H9 (cell line): ENCODE data around the gene FBXO47. TPM values are rescaled to one million over a fixed set of nuclear protein-coding genes. Genes with fewer than 3 reads are reported as not detected.
A peak's percentile ranks its signal among the peaks of the same experiment; 100 is the strongest.
"Not testable (repeated sequence)": the region's sequence is repeated elsewhere in the genome, so short reads cannot be mapped to it uniquely, and the experiment has no call there.

Source experiments
- DNase-seq: peaks from one replicate; pipeline ENCODE4 v3.0.0-alpha.2; 2017
- H2AFZ ChIP-seq: one replicate; pipeline ENCODE4 v1.6.1; 2013; ENCODE audit warnings: mild to moderate bottlenecking, low read length, control low read depth, moderate library complexity
- H2AK5ac ChIP-seq: 2 replicates; pipeline ENCODE4 v1.6.1; 2013; ENCODE audit warnings: low read length, control low read depth, mixed read lengths; ENCODE audit not compliant: insufficient read length
- H2BK120ac ChIP-seq: one replicate; pipeline ENCODE4 v1.6.1; 2013; ENCODE audit warnings: low read depth, mild to moderate bottlenecking, low read length, control low read depth, inconsistent platforms; ENCODE audit not compliant: poor library complexity, severe bottlenecking
- H2BK12ac ChIP-seq: 2 replicates; pipeline ENCODE4 v1.6.1; 2013; ENCODE audit warnings: low read length, control low read depth, mixed read lengths, low read depth; ENCODE audit not compliant: insufficient read length
- H2BK15ac ChIP-seq: 2 replicates; pipeline ENCODE4 v1.6.1; 2013; ENCODE audit warnings: low read depth, low read length, control low read depth
- H2BK20ac ChIP-seq: one replicate; pipeline ENCODE4 v1.6.1; 2013; ENCODE audit warnings: low read depth, mild to moderate bottlenecking, low read length, control low read depth, inconsistent platforms; ENCODE audit not compliant: poor library complexity, severe bottlenecking
- H2BK5ac ChIP-seq: 2 replicates; pipeline ENCODE4 v1.6.1; 2013; ENCODE audit warnings: low read length, control low read depth, mixed read lengths; ENCODE audit not compliant: insufficient read length
- H3K14ac ChIP-seq: 2 replicates; pipeline ENCODE4 v1.6.1; 2013; ENCODE audit warnings: low read length, control low read depth; ENCODE audit not compliant: insufficient read depth
- H3K18ac ChIP-seq: 2 replicates; pipeline ENCODE4 v1.6.1; 2013; ENCODE audit warnings: low read depth, mild to moderate bottlenecking, mixed read lengths, low read length, control low read depth; ENCODE audit not compliant: insufficient read length
- H3K23ac ChIP-seq: 2 replicates; pipeline ENCODE4 v1.6.1; 2013; ENCODE audit warnings: low read length, control low read depth, mixed read lengths, low read depth; ENCODE audit not compliant: insufficient read length
- H3K23me2 ChIP-seq: 2 replicates; pipeline ENCODE4 v1.6.1; 2013; ENCODE audit warnings: low read depth, mild to moderate bottlenecking, mixed read lengths, low read length, control low read depth; ENCODE audit not compliant: insufficient read length, poor library complexity, severe bottlenecking
- H3K27ac ChIP-seq: 2 replicates; pipeline ENCODE4 v1.5.1; 2013; ENCODE audit warnings: low read length, control low read depth, mixed read lengths, low read depth; ENCODE audit not compliant: insufficient read length
- H3K27me3 ChIP-seq: 2 replicates; pipeline ENCODE4 v1.6.1; 2013; ENCODE audit warnings: low read length, control low read depth, inconsistent platforms; ENCODE audit not compliant: insufficient read depth
- H3K4ac ChIP-seq: 2 replicates; pipeline ENCODE4 v1.6.1; 2013; ENCODE audit warnings: low read depth, mild to moderate bottlenecking, control low read depth, inconsistent platforms, low read length, moderate library complexity
- H3K4me1 ChIP-seq: 2 replicates; pipeline ENCODE4 v1.6.1; 2013; ENCODE audit warnings: low read length, control low read depth, inconsistent platforms; ENCODE audit not compliant: insufficient read depth
- H3K4me2 ChIP-seq: 2 replicates; pipeline ENCODE4 v1.6.1; 2013; ENCODE audit warnings: low read length, control low read depth, mixed read lengths; ENCODE audit not compliant: insufficient read length, insufficient read depth
- H3K56ac ChIP-seq: 2 replicates; pipeline ENCODE4 v1.6.1; 2013; ENCODE audit warnings: low read depth, mild to moderate bottlenecking, mixed read lengths, low read length, control low read depth; ENCODE audit not compliant: insufficient read length
- H3K79me1 ChIP-seq: 2 replicates; pipeline ENCODE4 v1.6.1; 2013; ENCODE audit warnings: low read depth, mild to moderate bottlenecking, moderate library complexity, low read length, control low read depth, inconsistent platforms; ENCODE audit not compliant: insufficient read depth, poor library complexity, severe bottlenecking
- H3K79me2 ChIP-seq: 2 replicates; pipeline ENCODE4 v1.6.1; 2013; ENCODE audit warnings: low read length, control low read depth, inconsistent platforms; ENCODE audit not compliant: insufficient read depth
- H3K9ac ChIP-seq: 2 replicates; pipeline ENCODE4 v1.6.1; 2013; ENCODE audit warnings: low read length, control low read depth, mixed read lengths; ENCODE audit not compliant: insufficient read length; ENCODE audit errors: extremely low read depth
- H3K9me3 ChIP-seq: one replicate; pipeline ENCODE4 v1.6.1; 2013; ENCODE audit warnings: low read depth, low read length, inconsistent platforms; ENCODE audit not compliant: control insufficient read depth
- H3T11ph ChIP-seq: one replicate; pipeline ENCODE4 v1.6.1; 2013; ENCODE audit warnings: mild to moderate bottlenecking, low read length, control low read depth, inconsistent platforms
- H4K20me1 ChIP-seq: one replicate; pipeline ENCODE4 v1.6.1; 2013; ENCODE audit not compliant: control insufficient read depth, insufficient read length, insufficient read depth
- H4K5ac ChIP-seq: 2 replicates; pipeline ENCODE4 v1.6.1; 2013; ENCODE audit warnings: low read depth, mild to moderate bottlenecking, mixed read lengths, low read length, control low read depth; ENCODE audit not compliant: insufficient read length
- H4K8ac ChIP-seq: replicated peaks from 2 replicates; pipeline ENCODE4 v1.6.1; 2013; ENCODE audit warnings: low read length, control low read depth, mixed read lengths, low read depth; ENCODE audit not compliant: insufficient read length
- H4K91ac ChIP-seq: 2 replicates; pipeline ENCODE4 v1.6.1; 2013; ENCODE audit warnings: low read depth, mild to moderate bottlenecking, moderate library complexity, mixed read lengths, low read length, control low read depth; ENCODE audit not compliant: insufficient read length
- H3K27ac Mint-ChIP-seq, 3 experiments: 2 replicates in 2 of 3; 3 replicates in 1 of 3; pipeline ENCODE4 v1.8.0; 2020 to 2021; ENCODE audit warnings: mixed read lengths in 3 of 3, mild to moderate bottlenecking in 1 of 3, moderate library complexity in 1 of 3
- H3K27me3 Mint-ChIP-seq: 2 replicates; pipeline ENCODE4 v1.8.0; 2021; ENCODE audit warnings: low read depth, mild to moderate bottlenecking, moderate library complexity, mixed read lengths
- H3K36me3 Mint-ChIP-seq, 3 experiments: 2 replicates in 2 of 3; 3 replicates in 1 of 3; pipeline ENCODE4 v1.8.0; 2020 to 2021; ENCODE audit warnings: low read depth in 3 of 3, mixed read lengths in 3 of 3; ENCODE audit not compliant: insufficient read depth in 1 of 3
- H3K4me1 Mint-ChIP-seq, 2 experiments: 2 replicates each; pipeline ENCODE4 v1.8.0; 2020; ENCODE audit warnings: mixed read lengths in 2 of 2
- H3K4me3 Mint-ChIP-seq, 2 experiments: 2 replicates in 1 of 2; 3 replicates in 1 of 2; pipeline ENCODE4 v1.8.0; 2020 to 2021; ENCODE audit warnings: mild to moderate bottlenecking in 2 of 2, mixed read lengths in 2 of 2, moderate library complexity in 1 of 2
- H3K9me3 Mint-ChIP-seq, 2 experiments: 2 replicates in 1 of 2; 3 replicates in 1 of 2; pipeline ENCODE4 v1.8.0; 2020; ENCODE audit warnings: mild to moderate bottlenecking in 2 of 2, mixed read lengths in 2 of 2, moderate library complexity in 1 of 2
- WGBS: extraction: QIAGEN DNeasy Blood & Tissue Kit; methylation state at CpG from one replicate; pipeline ENCODE4 v1.1.7; 2013; ENCODE audit warnings: missing lambda C conversion rate, low lambda C conversion rate, mixed read lengths; ENCODE audit not compliant: insufficient read length; ENCODE audit errors: extremely low coverage; 5-methylcytosine and 5-hydroxymethylcytosine counted together
- total RNA-seq: library from RNA; stranded (reverse); gene quantifications from 2 replicates; pipeline ENCODE4 v1.2.1, GENCODE V29; 2021
- TF ChIP-seq, protein P1 (sequence below): fragments of 200-600 bp; sonication (generic); conservative IDR thresholded peaks from 3 replicates; pipeline ENCODE4 v1.8.0; 2021; ENCODE audit warnings: antibody characterized with exemption, mild to moderate bottlenecking

FBXO47 gene
- total RNA-seq, 1 experiment from 2014 or later, result not detected

DNA sequence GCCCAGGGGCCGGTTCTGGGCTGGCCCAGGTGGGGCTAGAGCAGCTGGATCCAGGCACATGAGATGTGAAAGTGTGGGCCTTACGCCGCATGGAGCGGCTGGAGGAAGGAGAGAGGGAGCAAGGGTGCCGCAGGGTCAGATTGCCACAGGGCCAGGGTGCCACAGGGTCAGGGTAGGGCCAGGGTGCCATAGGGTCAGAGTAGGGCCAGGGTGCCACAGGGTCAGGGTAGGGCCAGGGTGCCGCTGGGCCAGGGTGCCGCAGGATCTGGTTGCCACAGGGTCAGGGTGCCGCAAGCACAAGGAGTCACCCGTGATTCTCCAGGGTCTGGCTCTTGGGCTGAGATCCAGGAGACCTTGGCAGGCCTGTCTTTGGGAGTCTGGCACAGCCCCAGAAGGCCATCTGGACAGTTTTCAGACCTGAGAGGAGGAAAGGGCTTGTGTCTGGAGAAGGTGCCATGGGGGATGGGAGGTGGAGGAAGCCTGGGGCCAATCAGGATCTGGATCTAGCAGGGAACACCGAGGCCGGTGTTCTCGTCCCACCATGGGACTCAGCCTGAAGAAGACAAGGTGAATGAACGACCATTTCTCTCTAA is 54.9 kb downstream of the FBXO47 start:
- no peak overlapping the region; the same call in 1 of the 2 replicates for H3K14ac ChIP-seq
- H3K36me3 Mint-ChIP-seq, result peaks cover 11 to 31% (median 28%) of the 10 kb centered on the region in 3 experiments
- TF ChIP-seq, protein P1, sequence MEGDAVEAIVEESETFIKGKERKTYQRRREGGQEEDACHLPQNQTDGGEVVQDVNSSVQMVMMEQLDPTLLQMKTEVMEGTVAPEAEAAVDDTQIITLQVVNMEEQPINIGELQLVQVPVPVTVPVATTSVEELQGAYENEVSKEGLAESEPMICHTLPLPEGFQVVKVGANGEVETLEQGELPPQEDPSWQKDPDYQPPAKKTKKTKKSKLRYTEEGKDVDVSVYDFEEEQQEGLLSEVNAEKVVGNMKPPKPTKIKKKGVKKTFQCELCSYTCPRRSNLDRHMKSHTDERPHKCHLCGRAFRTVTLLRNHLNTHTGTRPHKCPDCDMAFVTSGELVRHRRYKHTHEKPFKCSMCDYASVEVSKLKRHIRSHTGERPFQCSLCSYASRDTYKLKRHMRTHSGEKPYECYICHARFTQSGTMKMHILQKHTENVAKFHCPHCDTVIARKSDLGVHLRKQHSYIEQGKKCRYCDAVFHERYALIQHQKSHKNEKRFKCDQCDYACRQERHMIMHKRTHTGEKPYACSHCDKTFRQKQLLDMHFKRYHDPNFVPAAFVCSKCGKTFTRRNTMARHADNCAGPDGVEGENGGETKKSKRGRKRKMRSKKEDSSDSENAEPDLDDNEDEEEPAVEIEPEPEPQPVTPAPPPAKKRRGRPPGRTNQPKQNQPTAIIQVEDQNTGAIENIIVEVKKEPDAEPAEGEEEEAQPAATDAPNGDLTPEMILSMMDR, result no peak
- H3K4ac ChIP-seq, result no peak overlapping the region
- no peaks in the 10 kb centered on the region for H4K20me1 ChIP-seq
- H3K79me1 ChIP-seq, result no peaks in the 10 kb centered on the region
- no peak overlapping the region for H2AFZ ChIP-seq
- no peaks in the 10 kb centered on the region for H3K9me3 Mint-ChIP-seq
- no peak overlapping the region for H3K4me2 ChIP-seq
- H3K4me1 Mint-ChIP-seq, result peaks cover 9 to 14% of the 10 kb centered on the region in 2 experiments
- no peak overlapping the region for H4K8ac ChIP-seq
- no peaks in the 10 kb centered on the region for H3K4me1 ChIP-seq
- no peak overlapping the region for H3K9ac ChIP-seq
- no peaks in the 10 kb centered on the region for H3K79me2 ChIP-seq
- H3K23ac ChIP-seq, result no peak overlapping the region
- H4K91ac ChIP-seq, result no peak overlapping the region
- DNase-seq, result peak; percentile 27
- no peak overlapping the region for H2BK120ac ChIP-seq
- no peak overlapping the region for H2AK5ac ChIP-seq
- no CpG with 5 or more reads among the region's 13 CpGs for WGBS
- no peak overlapping the region for H3K27ac ChIP-seq
- H3K9me3 ChIP-seq, result no peaks in the 10 kb centered on the region
- H3T11ph ChIP-seq, result no peak overlapping the region
- H3K27me3 Mint-ChIP-seq, result no peaks in the 10 kb centered on the region; the same call in 1 of the 2 replicates
- no peak overlapping the region for H3K18ac ChIP-seq
- H3K27ac Mint-ChIP-seq, result peak overlapping the region in 1 of 3 experiments; percentile 84; a peak in 4 of 7 replicates
- H3K4me3 Mint-ChIP-seq, result no peak overlapping the region
- no peaks in the 10 kb centered on the region for H3K23me2 ChIP-seq
- no peak overlapping the region for H4K5ac ChIP-seq
- no peak overlapping the region for H2BK15ac ChIP-seq
- no peak overlapping the region for H2BK20ac ChIP-seq
- no peak overlapping the region for H3K56ac ChIP-seq
- H2BK12ac ChIP-seq, result no peak overlapping the region
- H2BK5ac ChIP-seq, result no peak overlapping the region
- H3K27me3 ChIP-seq, result no peaks in the 10 kb centered on the region

- H3T11ph ChIP-seq, H2BK5ac ChIP-seq, H3K9ac ChIP-seq, H3K27me3 ChIP-seq, H3K23ac ChIP-seq, H3K4me2 ChIP-seq, H3K4ac ChIP-seq, H3K56ac ChIP-seq, H2BK20ac ChIP-seq, H3K9me3 ChIP-seq, H4K8ac ChIP-seq, H2BK15ac ChIP-seq, DNase-seq, H2AFZ ChIP-seq, H3K4me3 Mint-ChIP-seq, H3K27ac ChIP-seq, H3K79me1 ChIP-seq, H4K5ac ChIP-seq, H3K27ac Mint-ChIP-seq, H3K14ac ChIP-seq, H2BK120ac ChIP-seq, H4K20me1 ChIP-seq, H3K18ac ChIP-seq, H3K9me3 Mint-ChIP-seq, H3K23me2 ChIP-seq, H3K27me3 Mint-ChIP-seq, H3K4me1 ChIP-seq, H4K91ac ChIP-seq, H2AK5ac ChIP-seq, H2BK12ac ChIP-seq, H3K79me2 ChIP-seq: not testable (repeated sequence)
- WGBS, result no CpG with 5 or more reads among the region's 8 CpGs
- Mint-ChIP-seq H3K4me1 (peaks cover 12 to 17% of the 10 kb centered on the region in 2 experiments), H3K36me3 (peaks cover 11 to 25% (median 22%) of the 10 kb centered on the region in 3 experiments)
Measured at GRCh38 chr17:38911731-38912081, 55.5 kb downstream of the FBXO47 start.
